SH-SY5Y (cell line): ENCODE data around the gene OSBPL9.

ENCODE experiments used
- GATA2 ChIP-seq: IDR thresholded peaks from 2 replicates; pipeline ENCODE4 v1.6.1; 2011; ENCODE audit warnings: mild to moderate bottlenecking, low read depth, low read length
- GATA3 ChIP-seq: IDR thresholded peaks from 2 replicates; pipeline ENCODE4 v1.6.1; 2011; ENCODE audit warnings: low read depth, mild to moderate bottlenecking, low read length, moderate library complexity

- TF ChIP-seq GATA3 (no peak), GATA2 (no peak)
Measured at GRCh38 chr1:51644533-51645197, 27.8 kb downstream of the OSBPL9 start.
